IMR-90 (cell line): ENCODE data around the gene IDH3A. TPM values are rescaled to one million over a fixed set of nuclear protein-coding genes. Genes with fewer than 3 reads are reported as not detected.

Experiments
- ATAC-seq: fragments of 200-7000 bp; cut with Tn5 transposase; 2 replicates; pipeline ENCODE4 v1.9.1; 2020; ENCODE audit warnings: low read depth, mild to moderate bottlenecking, moderate library complexity
- BruUV-seq: library from RNA; stranded (reverse); fragments of 400-500 nt; replicated peaks from 2 replicates; lab custom pipeline; 2021; lab: Mats Ljungman, UMichigan
- CTCF ChIA-PET: fragments of 300-600 bp; formaldehyde crosslinking; extraction: SDS; loops from one replicate; lab custom pipeline; 2021; ENCODE audit warnings: antibody characterized with exemption; lab: Yijun Ruan, JAX
- POLR2A ChIA-PET: fragments of 300-600 bp; sonication (Branson Sonifier 250); formaldehyde crosslinking; loops from one replicate; lab custom pipeline; 2022; ENCODE audit warnings: antibody characterized with exemption; ENCODE audit not compliant: unreplicated experiment; lab: Charles Lee
- DNase-seq: peaks from one replicate; pipeline ENCODE4 v3.0.0; 2013
- H2AFZ ChIP-seq: replicated peaks from 2 replicates; pipeline ENCODE3; 2013; ENCODE audit warnings: low read length, mild to moderate bottlenecking; ENCODE audit not compliant: poor library complexity
- H2AK5ac ChIP-seq: 2 replicates; pipeline ENCODE4 v1.6.1; 2013; ENCODE audit warnings: low read depth, low read length, inconsistent platforms
- H2AK9ac ChIP-seq: replicated peaks from 2 replicates; pipeline ENCODE3; 2013; ENCODE audit warnings: mild to moderate bottlenecking, low read depth, low read length, moderate library complexity; ENCODE audit not compliant: poor library complexity
- H2BK120ac ChIP-seq: 2 replicates; pipeline ENCODE4 v1.6.1; 2013; ENCODE audit warnings: low read depth, low read length, inconsistent platforms
- H2BK15ac ChIP-seq: 3 replicates; pipeline ENCODE4 v1.6.1; 2013; ENCODE audit warnings: low read depth, low read length, inconsistent platforms
- H2BK20ac ChIP-seq: 2 replicates; pipeline ENCODE4 v1.6.1; 2013; ENCODE audit warnings: low read depth, mild to moderate bottlenecking, inconsistent platforms, low read length, moderate library complexity
- H2BK5ac ChIP-seq: 2 replicates; pipeline ENCODE4 v1.6.1; 2013; ENCODE audit warnings: mild to moderate bottlenecking, low read depth, low read length, inconsistent platforms; ENCODE audit not compliant: poor library complexity, severe bottlenecking
- H3K14ac ChIP-seq: replicated peaks from 2 replicates; pipeline ENCODE4 v1.6.1; 2013; ENCODE audit warnings: low read depth, low read length, inconsistent platforms
- H3K18ac ChIP-seq: 2 replicates; pipeline ENCODE4 v1.6.1; 2013; ENCODE audit warnings: low read depth, low read length, control low read depth
- H3K23ac ChIP-seq: 2 replicates; pipeline ENCODE4 v1.6.1; 2013; ENCODE audit warnings: low read depth, low read length, inconsistent platforms
- H3K27ac ChIP-seq: 2 replicates; pipeline ENCODE4 v1.5.1; 2013; ENCODE audit warnings: mild to moderate bottlenecking, control low read depth, low read length; ENCODE audit not compliant: insufficient read depth
- H3K27me3 ChIP-seq: 2 replicates; pipeline ENCODE4 v1.6.1; 2013; ENCODE audit warnings: low read length; ENCODE audit not compliant: control insufficient read depth, insufficient read depth
- H3K36me3 ChIP-seq: 2 replicates; pipeline ENCODE4 v1.6.1; 2013; ENCODE audit warnings: low read length, mixed read lengths; ENCODE audit not compliant: control insufficient read depth, insufficient read depth
- H3K4ac ChIP-seq: 2 replicates; pipeline ENCODE4 v1.6.1; 2013; ENCODE audit warnings: low read depth, low read length, inconsistent platforms
- H3K4me1 ChIP-seq: 2 replicates; pipeline ENCODE4 v1.6.1; 2013; ENCODE audit warnings: low read length, mixed read lengths; ENCODE audit not compliant: control insufficient read depth, insufficient read depth
- H3K4me2 ChIP-seq: 2 replicates; pipeline ENCODE4 v1.6.1; 2013; ENCODE audit warnings: low read depth, mild to moderate bottlenecking, control low read depth, low read length, moderate library complexity
- H3K4me3 ChIP-seq: 2 replicates; pipeline ENCODE4 v1.5.1; 2013; ENCODE audit warnings: low read depth, mild to moderate bottlenecking, control low read depth, low read length, moderate library complexity; ENCODE audit not compliant: insufficient read depth
- H3K56ac ChIP-seq: 2 replicates; pipeline ENCODE4 v1.6.1; 2013; ENCODE audit warnings: low read length, inconsistent platforms; ENCODE audit not compliant: insufficient read depth; ENCODE audit errors: extremely low read depth
- H3K79me1 ChIP-seq, 2 experiments: 2 replicates each; pipeline ENCODE4 v1.6.1; 2013; ENCODE audit warnings: low read length in 2 of 2, inconsistent platforms in 1 of 2, low read depth in 1 of 2
- H3K9ac ChIP-seq: 2 replicates; pipeline ENCODE4 v1.6.1; 2013; ENCODE audit warnings: low read depth, low read length, control low read depth
- H3K9me1 ChIP-seq: 2 replicates; pipeline ENCODE4 v1.6.1; 2013; ENCODE audit warnings: low read length, inconsistent platforms; ENCODE audit not compliant: insufficient read depth
- H3K9me3 ChIP-seq: 2 replicates; pipeline ENCODE4 v1.6.1; 2013; ENCODE audit warnings: low read length; ENCODE audit not compliant: control insufficient read depth, insufficient read depth
- H4K20me1 ChIP-seq: 2 replicates; pipeline ENCODE4 v1.6.1; 2013; ENCODE audit warnings: low read length, inconsistent platforms; ENCODE audit not compliant: insufficient read depth
- H4K5ac ChIP-seq: 2 replicates; pipeline ENCODE4 v1.6.1; 2013; ENCODE audit warnings: mild to moderate bottlenecking, low read depth, low read length, control low read depth
- H4K8ac ChIP-seq, 2 experiments: 2 replicates each; pipeline ENCODE4 v1.6.1; 2013; ENCODE audit warnings: low read depth in 2 of 2, low read length in 2 of 2, control low read depth in 1 of 2, inconsistent platforms in 1 of 2
- H4K91ac ChIP-seq: 2 replicates; pipeline ENCODE4 v1.6.1; 2013; ENCODE audit warnings: low read depth, low read length, inconsistent platforms; ENCODE audit not compliant: insufficient read depth
- CEBPB ChIP-seq: IDR thresholded peaks from 2 replicates; pipeline ENCODE4 v1.6.1; 2012; ENCODE audit warnings: low read depth, low read length, improper control_type of control experiment
- CHD1 ChIP-seq: IDR thresholded peaks from 2 replicates; pipeline ENCODE4 v1.6.1; 2012; ENCODE audit warnings: low read depth, low read length, improper control_type of control experiment
- FOS ChIP-seq: fragments of 150-350 bp; IDR thresholded peaks from 2 replicates; pipeline ENCODE4 v1.6.1; 2016; ENCODE audit warnings: low read depth, low read length
- MAFK ChIP-seq: IDR thresholded peaks from 2 replicates; pipeline ENCODE4 v1.6.1; 2012; ENCODE audit warnings: low read depth, low read length, improper control_type of control experiment
- MXI1 ChIP-seq: IDR thresholded peaks from 2 replicates; pipeline ENCODE4 v1.6.1; 2012; ENCODE audit warnings: low read depth, mild to moderate bottlenecking, low read length, moderate library complexity, borderline replicate concordance
- POLR2A ChIP-seq: IDR thresholded peaks from 2 replicates; pipeline ENCODE4 v1.6.1; 2012; ENCODE audit warnings: mild to moderate bottlenecking, low read depth, low read length
- RAD21 ChIP-seq: IDR thresholded peaks from 2 replicates; pipeline ENCODE4 v1.6.1; 2012; ENCODE audit warnings: low read length, improper control_type of control experiment
- WGBS, 2 experiments: methylation state at CpG; one replicate each; pipeline versions ENCODE4 v1.1.5 to v1.1.7; 2013; ENCODE audit warnings: missing lambda C conversion rate in 2 of 2; ENCODE audit not compliant: insufficient read length in 1 of 2; ENCODE audit errors: extremely low coverage in 2 of 2; 5-methylcytosine and 5-hydroxymethylcytosine counted together
- dilution Hi-C: fragments of 300-500 bp; cut with HindIII; formaldehyde crosslinking; loops from one replicate; pipeline ENCODE4 v1.14.3; 2018; ENCODE audit warnings: low sequenced_read_pairs; ENCODE audit not compliant: unreplicated experiment
- in situ Hi-C: fragments of 300-500 bp; cut with MboI; formaldehyde crosslinking; loops from 3 replicates; pipeline ENCODE4 v1.14.3; 2019; ENCODE audit warnings: low sequenced_read_pairs, inconsistent platforms, mixed read lengths
- intact Hi-C: fragments of 100-400 bp; cut with micrococcal nuclease; formaldehyde crosslinking; loops from 2 replicates; pipeline ENCODE4 v1.10.0; 2022
- polyA plus RNA-seq, 3 experiments: library from polyadenylated mRNA; depleted of rRNA; stranded (reverse); fragments of >200 nt; gene quantifications; 2 replicates each; pipeline ENCODE4 v1.2.3, GENCODE V29; 2012; ENCODE audit warnings: low replicate concordance in 1 of 3
- total RNA-seq: library from RNA; depleted of rRNA; stranded (reverse); fragments of >200 nt; gene quantifications from 2 replicates; pipeline ENCODE4 v1.2.3, GENCODE V29; 2012
- TF ChIP-seq, protein P1 (sequence below): conservative IDR thresholded peaks from 2 replicates; pipeline ENCODE4 v1.5.1; 2012; ENCODE audit warnings: mild to moderate bottlenecking, low read depth, low read length, improper control_type of control experiment
- TF ChIP-seq, protein P2 (sequence below): fragments of 150-350 bp; IDR thresholded peaks from 2 replicates; pipeline ENCODE4 v1.6.1; 2016; ENCODE audit warnings: low read depth, mild to moderate bottlenecking, low read length, moderate library complexity, borderline replicate concordance

IDH3A gene
- total and polyA plus RNA-seq, 2 of the 4 experiments (the other 2 are of a cell fraction): 34.5 to 47.7 TPM

DNA sequence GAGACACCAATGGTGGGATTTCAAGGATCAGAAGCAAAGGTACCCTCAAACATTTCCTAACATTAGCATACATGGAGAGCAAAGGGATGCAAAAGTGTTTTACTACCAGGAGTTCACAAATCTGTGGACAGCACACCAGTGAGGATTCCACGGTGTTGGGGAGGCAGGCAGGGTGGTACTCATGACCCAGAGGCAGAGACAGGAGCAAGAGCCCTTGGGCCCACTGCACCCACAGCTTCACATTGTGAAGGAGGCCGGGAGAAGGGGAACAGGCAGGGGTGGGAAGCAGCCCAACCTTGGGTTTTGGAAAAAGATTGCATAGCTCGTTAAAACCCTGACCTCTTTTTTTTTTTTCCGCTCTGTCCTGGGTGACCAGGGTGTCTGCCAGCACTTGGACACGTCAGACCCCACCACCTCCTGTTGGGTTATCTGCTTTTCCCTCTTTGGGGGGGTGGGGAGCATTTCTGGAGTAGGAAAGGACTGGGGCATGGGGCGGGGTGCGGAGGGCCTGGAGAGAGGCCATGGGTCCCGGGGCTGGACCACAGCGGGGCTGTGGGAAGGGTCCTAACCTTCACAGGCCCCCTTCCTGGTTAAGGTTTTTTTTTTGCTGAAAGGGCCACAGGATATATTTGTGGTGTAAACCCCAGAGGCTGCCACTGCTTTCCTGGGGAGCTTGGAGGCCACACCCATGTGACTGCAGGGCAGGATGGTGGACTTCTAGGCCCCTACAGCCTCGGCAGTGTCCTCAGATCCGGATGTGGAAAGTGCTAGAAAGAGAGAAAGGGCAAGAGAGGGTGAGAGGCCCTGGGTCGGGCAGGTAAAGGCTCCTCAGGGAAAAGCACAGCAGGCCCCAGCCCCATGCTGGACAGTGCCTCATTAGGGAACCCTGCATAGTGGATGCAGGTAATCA lies 44.3 kb upstream of the IDH3A start:
- H3K27me3 ChIP-seq: peaks cover 10% of the 10 kb centered on the region

More for the DNA sequence above, 44.3 kb upstream of the IDH3A start:
- Histone ChIP-seq H2BK120ac (no peak overlapping the region), H2BK15ac (no peak overlapping the region), H4K20me1 (peaks cover 8% of the 10 kb centered on the region; the same call in 1 of the 2 replicates), H4K5ac (no peak overlapping the region), H2BK20ac (no peak overlapping the region), H3K79me1 (no peaks in the 10 kb centered on the region), H4K8ac (no peak overlapping the region), H3K4me1 (peaks cover 2% of the 10 kb centered on the region; the same call in 1 of the 2 replicates), H4K91ac (no peak overlapping the region), H3K9ac (no peak overlapping the region), H3K27ac (no peak overlapping the region), H3K36me3 (no peaks in the 10 kb centered on the region), H3K14ac (no peak overlapping the region), H3K4me3 (no peak overlapping the region), H3K18ac (no peak overlapping the region), H3K9me1 (no peaks in the 10 kb centered on the region), H3K9me3 (no peaks in the 10 kb centered on the region), H2AFZ (no peak overlapping the region), H2BK5ac (no peak overlapping the region), H3K4me2 (no peak overlapping the region), H3K23ac (no peak overlapping the region), H3K56ac (no peak overlapping the region), H2AK9ac (no peak overlapping the region), H2AK5ac (no peak overlapping the region; the same call in 1 of the 2 replicates), H3K4ac (no peak overlapping the region)
- intact Hi-C loops: no loop called here
- in situ Hi-C loops: loop anchor here (5.0 kb wide), 1 partner anchor 138 kb away; no protein-coding TSS in a partner anchor
- no TSS peak for BruUV-seq
- no peak for DNase-seq
- TF ChIP-seq FOS: no peak
- TF ChIP-seq POLR2A: no peak
- TF ChIP-seq MXI1: no peak
- TF ChIP-seq CHD1: no peak
- TF ChIP-seq, protein P1, sequence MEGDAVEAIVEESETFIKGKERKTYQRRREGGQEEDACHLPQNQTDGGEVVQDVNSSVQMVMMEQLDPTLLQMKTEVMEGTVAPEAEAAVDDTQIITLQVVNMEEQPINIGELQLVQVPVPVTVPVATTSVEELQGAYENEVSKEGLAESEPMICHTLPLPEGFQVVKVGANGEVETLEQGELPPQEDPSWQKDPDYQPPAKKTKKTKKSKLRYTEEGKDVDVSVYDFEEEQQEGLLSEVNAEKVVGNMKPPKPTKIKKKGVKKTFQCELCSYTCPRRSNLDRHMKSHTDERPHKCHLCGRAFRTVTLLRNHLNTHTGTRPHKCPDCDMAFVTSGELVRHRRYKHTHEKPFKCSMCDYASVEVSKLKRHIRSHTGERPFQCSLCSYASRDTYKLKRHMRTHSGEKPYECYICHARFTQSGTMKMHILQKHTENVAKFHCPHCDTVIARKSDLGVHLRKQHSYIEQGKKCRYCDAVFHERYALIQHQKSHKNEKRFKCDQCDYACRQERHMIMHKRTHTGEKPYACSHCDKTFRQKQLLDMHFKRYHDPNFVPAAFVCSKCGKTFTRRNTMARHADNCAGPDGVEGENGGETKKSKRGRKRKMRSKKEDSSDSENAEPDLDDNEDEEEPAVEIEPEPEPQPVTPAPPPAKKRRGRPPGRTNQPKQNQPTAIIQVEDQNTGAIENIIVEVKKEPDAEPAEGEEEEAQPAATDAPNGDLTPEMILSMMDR: no peak
- TF ChIP-seq, protein P2, sequence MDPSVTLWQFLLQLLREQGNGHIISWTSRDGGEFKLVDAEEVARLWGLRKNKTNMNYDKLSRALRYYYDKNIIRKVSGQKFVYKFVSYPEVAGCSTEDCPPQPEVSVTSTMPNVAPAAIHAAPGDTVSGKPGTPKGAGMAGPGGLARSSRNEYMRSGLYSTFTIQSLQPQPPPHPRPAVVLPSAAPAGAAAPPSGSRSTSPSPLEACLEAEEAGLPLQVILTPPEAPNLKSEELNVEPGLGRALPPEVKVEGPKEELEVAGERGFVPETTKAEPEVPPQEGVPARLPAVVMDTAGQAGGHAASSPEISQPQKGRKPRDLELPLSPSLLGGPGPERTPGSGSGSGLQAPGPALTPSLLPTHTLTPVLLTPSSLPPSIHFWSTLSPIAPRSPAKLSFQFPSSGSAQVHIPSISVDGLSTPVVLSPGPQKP: no peak
- TF ChIP-seq MAFK: no peak
- TF ChIP-seq CEBPB: no peak
- TF ChIP-seq RAD21: no peak
- POLR2A ChIA-PET: no interaction called here
- CTCF ChIA-PET: interaction anchor here (0.8 kb wide), 1 partner anchor 138 kb away, joined by 3 read pairs; no protein-coding TSS in a partner anchor
- ATAC-seq: no peak
- WGBS, 2 experiments: 67% methylated on average over 1 of the region's 12 CpGs; no CpG with 5 or more reads in 1 of the 2 experiments
- dilution Hi-C loops: no loop called here
